Smooth muscle cell of the brain vasculature (primary cell): Measurements from ENCODE around the gene TEX22.

Experiments
- DNase-seq: peaks from one replicate; pipeline ENCODE4 v3.0.0-alpha.2; 2012; ENCODE audit warnings: low read depth, low spot score

Gene TEX22

GRCh38 chr14:105420101-105420973 lies 22.0 kb downstream of the TEX22 start:
- no peak for DNase-seq

- no peak for DNase-seq
Observed at GRCh38 chr14:105420974-105421674, 22.8 kb downstream of the TEX22 start.

GRCh38 chr14:105421723-105422615 lies 23.6 kb downstream of the TEX22 start:
- DNase-seq = no peak

- DNase-seq = no peak
Observed at GRCh38 chr14:105422695-105423487, 24.6 kb downstream of the TEX22 start.

- no peak for DNase-seq
Observed at GRCh38 chr14:105423488-105424195, 25.3 kb downstream of the TEX22 start.

GRCh38 chr14:105424861-105425260 lies 26.5 kb downstream of the TEX22 start:
- no peak for DNase-seq

GRCh38 chr14:105425823-105426247 lies 27.5 kb downstream of the TEX22 start:
- no peak for DNase-seq

- no peak for DNase-seq
Observed at GRCh38 chr14:105426416-105427130, 28.2 kb downstream of the TEX22 start.

GRCh38 chr14:105427412-105427811 lies 29.1 kb downstream of the TEX22 start:
- DNase-seq = no peak

GRCh38 chr14:105427936-105428485 lies 29.7 kb downstream of the TEX22 start:
- DNase-seq = no peak

- no peak for DNase-seq
Observed at GRCh38 chr14:105430042-105430441, 31.7 kb downstream of the TEX22 start.

- DNase-seq = no peak
Observed at GRCh38 chr14:105430565-105430964, 32.2 kb downstream of the TEX22 start.

- no peak for DNase-seq
Observed at GRCh38 chr14:105431256-105431655, 32.9 kb downstream of the TEX22 start.

- DNase-seq = no peak
Observed at GRCh38 chr14:105432657-105433056, 34.3 kb downstream of the TEX22 start.

- DNase-seq = no peak
Observed at GRCh38 chr14:105433161-105433605, 34.8 kb downstream of the TEX22 start.

- no peak for DNase-seq
Observed at GRCh38 chr14:105436402-105436801, 38.1 kb downstream of the TEX22 start.

- DNase-seq = no peak
Observed at GRCh38 chr14:105436891-105437722, 38.8 kb downstream of the TEX22 start.

GRCh38 chr14:105437723-105438500 lies 39.6 kb downstream of the TEX22 start:
- no peak for DNase-seq
